Testis (tissue), 2 donors: ENCODE results near the gene EFR3B.

Experiments used
- CTCF ChIP-seq, 3 experiments: fragments of 450-650 bp in 2 of 3; fragments of 200-600 bp in 1 of 3; sonication (generic) in 1 of 3; IDR thresholded peaks; one replicate each; pipeline ENCODE4 v1.5.1; 2016 to 2019; ENCODE audit warnings: antibody characterized with exemption in 3 of 3, mild to moderate bottlenecking in 2 of 3, moderate library complexity in 1 of 3
- POLR2A ChIP-seq: fragments of 450-650 bp; IDR thresholded peaks from one replicate; pipeline ENCODE4 v1.6.1; 2017; ENCODE audit warnings: antibody characterized with exemption, mild to moderate bottlenecking, moderate library complexity

- TF ChIP-seq CTCF (IDR thresholded peaks at IDR 0.05): no peak
- TF ChIP-seq POLR2A: no peak
Measured at GRCh38 chr2:25078170-25079049, 36.5 kb downstream of the EFR3B start.
